ENCODE data around the gene CFAP97D2.
"Not testable (repeated sequence)": the region's sequence is repeated elsewhere in the genome, so short reads cannot be mapped to it uniquely, and the experiment has no call there.

The CFAP97D2 gene

GRCh38 chr13:114194853-114195252 is 15.8 kb downstream of the CFAP97D2 start:
- no peak for FAIRE-seq

DNA sequence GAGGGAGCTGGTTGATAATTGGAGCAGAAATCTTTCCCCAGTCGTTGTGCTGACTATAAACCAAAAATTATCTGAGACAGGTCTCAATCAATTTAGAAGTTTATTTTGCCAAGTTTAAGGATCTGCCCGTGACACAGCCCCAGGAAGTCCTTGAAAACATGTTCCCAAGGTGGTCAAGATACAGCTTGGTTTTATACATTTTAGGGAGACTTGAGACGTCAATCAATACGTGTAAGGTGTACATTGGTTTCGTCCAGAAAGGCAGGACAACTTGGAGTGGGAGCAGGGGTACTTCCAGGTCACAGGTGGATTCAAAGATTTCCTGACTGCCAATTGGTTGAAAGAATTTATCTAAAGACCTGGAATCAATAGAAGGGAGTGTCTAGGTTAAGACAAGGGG is 17.6 kb downstream of the CFAP97D2 start:
- FAIRE-seq (no peak), DNase-seq (ENCODE audit: insufficient read length, low spot score) (no peak)

More at GRCh38 chr13:114194853-114195252, 15.8 kb downstream of the CFAP97D2 start:
- no peak for DNase-seq (ENCODE audit: insufficient read length, low spot score)

DNA sequence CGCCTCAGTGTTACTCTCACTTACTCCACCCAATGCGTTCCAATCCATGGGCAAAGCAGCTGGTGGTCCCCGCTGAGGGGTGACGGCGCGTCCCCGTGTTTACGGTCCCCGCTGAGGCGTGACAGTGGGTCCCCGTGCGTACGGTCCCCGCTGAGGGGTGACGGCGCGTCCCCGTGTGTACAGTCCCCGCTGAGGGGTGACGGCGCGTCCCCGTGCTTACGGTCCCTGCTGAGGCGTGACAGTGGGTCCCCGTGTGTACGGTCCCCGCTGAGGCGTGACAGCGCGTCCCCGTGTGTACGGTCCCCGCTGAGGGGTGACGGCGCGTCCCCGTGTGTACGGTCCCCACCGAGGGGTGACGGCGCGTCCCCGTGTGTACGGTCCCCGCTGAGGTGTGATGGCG is 19.5 kb downstream of the CFAP97D2 start:
- no peak for DNase-seq (ENCODE audit: insufficient read length, low spot score)
- FAIRE-seq = no peak

DNA sequence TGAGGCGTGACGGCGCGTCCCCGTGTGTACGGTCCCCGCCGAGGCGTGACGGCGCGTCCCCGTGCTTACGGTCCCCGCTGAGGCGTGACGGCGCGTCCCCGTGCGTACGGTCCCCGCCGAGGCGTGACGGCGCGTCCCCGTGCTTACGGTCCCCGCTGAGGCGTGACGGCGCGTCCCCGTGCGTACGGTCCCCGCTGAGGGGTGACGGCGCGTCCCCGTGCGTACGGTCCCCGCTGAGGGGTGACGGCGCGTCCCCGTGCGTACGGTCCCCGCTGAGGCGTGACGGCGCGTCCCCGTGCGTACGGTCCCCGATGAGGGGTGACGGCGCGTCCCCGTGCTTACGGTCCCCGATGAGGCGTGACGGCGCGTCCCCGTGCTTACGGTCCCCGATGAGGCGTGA is 20.5 kb downstream of the CFAP97D2 start:
- not testable (repeated sequence) for FAIRE-seq; DNase-seq (ENCODE audit: insufficient read length, low spot score)

GRCh38 chr13:114199954-114200353 is 20.9 kb downstream of the CFAP97D2 start:
- DNase-seq (ENCODE audit: insufficient read length, low spot score) = no peak
- no peak for FAIRE-seq

GRCh38 chr13:114200399-114200911 is 21.4 kb downstream of the CFAP97D2 start:
- no peak for DNase-seq (ENCODE audit: insufficient read length, low spot score)
- no peak for FAIRE-seq

GRCh38 chr13:114202581-114202980 is 23.5 kb downstream of the CFAP97D2 start:
- FAIRE-seq = no peak
- DNase-seq (ENCODE audit: insufficient read length, low spot score) = no peak

- FAIRE-seq = no peak
- DNase-seq (ENCODE audit: insufficient read length, low spot score) = no peak
Observed at GRCh38 chr13:114203536-114203935, 24.5 kb downstream of the CFAP97D2 start.

DNA sequence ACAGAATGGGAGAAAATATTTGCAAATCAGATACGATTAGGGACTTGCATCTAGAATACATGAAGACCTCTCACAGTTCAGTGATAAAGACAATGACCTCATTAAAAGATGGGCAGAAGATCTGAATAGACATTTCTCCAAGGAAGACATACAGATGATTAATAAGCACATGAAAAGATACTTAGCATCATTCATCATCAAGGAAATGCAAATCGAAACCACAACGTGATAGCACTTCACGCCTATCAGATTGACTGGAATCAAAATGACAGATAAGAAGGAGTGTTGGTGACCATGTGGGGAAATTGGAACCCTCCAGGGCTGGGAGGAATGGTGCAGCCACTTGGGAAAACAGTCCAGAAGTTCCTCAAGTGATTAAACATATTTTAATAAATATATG is 25.8 kb downstream of the CFAP97D2 start:
- DNase-seq (ENCODE audit: insufficient read length, low spot score) (no peak), FAIRE-seq (no peak)

- FAIRE-seq (no peak), DNase-seq (ENCODE audit: insufficient read length, low spot score) (no peak)
Observed at GRCh38 chr13:114208134-114208533, 29.1 kb downstream of the CFAP97D2 start.

DNA sequence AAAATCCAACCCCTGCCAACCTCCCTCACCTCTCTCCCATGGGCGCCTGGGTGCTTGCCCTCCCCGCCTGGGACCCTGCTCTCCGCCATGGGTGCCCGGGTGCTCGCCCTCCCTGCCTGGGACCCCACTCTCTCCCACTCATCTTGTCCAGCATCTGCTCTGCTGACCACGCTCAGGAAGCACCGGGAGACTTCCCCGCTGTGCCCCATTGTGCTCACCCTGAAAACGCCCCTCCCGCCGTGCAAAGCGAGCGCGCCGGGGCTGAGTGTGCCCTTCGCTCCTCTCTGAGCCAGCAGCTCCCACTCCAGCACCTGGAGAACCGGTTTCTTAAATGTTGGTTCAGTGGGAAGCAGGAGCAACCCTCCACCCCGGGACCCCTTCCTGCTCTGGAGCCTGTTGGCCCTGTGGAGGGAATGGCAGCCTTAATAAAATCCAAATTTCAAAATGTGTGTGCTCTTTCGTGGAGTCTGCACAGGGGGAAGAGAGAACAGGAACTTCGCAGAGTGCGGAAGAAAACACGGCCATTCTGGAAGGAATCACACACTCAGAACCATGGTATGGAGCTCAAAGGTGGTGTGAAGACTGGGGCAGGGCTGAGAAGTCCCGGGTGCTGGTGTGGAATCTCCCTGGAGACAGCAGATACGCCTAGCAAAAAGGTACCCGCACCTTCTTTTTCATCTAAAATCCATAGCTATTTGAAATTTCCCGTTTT is 32.5 kb downstream of the CFAP97D2 start:
- FAIRE-seq = no peak
- DNase-seq (ENCODE audit: insufficient read length, low spot score) = no peak

DNA sequence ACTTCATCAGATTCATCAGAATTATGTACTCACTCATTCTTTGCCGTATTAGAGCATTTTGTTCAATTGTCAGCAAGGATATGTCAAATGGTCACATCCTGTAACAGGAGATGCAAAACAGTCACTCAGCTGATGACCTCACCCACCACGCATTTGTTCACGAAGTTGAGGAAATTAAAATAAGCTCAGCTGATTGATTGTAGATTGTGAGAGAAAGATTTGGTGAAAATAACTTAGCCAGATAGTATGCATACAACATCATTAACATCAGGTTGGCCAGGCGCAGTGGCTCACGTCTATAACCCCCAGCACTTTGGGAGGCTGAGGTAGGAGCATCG is 33.1 kb downstream of the CFAP97D2 start:
- FAIRE-seq (no peak), DNase-seq (ENCODE audit: insufficient read length, low spot score) (no peak)

DNA sequence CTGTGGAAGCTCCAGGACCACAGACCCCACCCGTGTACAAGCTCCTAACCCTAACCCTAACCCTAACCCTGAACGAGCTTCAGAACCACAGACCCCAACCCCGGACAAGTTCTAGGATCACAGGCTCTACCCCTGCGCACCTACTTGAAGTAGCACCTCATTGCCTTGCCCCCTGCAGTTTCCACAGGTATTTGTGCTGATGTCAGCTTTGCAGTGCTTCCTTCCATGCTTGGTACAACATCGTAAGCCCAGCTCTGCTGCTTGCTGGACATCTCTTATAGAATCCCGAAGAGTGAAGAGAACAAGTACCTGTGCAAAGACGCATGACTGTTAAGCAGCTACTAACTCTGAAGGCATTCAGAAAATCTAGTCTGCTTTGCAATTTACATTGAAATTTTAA is 34.9 kb downstream of the CFAP97D2 start:
- no peak for DNase-seq (ENCODE audit: insufficient read length, low spot score)
- no peak for FAIRE-seq

GRCh38 chr13:114219392-114219791 is 40.3 kb downstream of the CFAP97D2 start:
- DNase-seq (ENCODE audit: insufficient read length, low spot score) (no peak), FAIRE-seq (no peak)

GRCh38 chr13:114222461-114222968 is 43.5 kb downstream of the CFAP97D2 start:
- no peak for FAIRE-seq
- DNase-seq (ENCODE audit: insufficient read length, low spot score) = no peak

DNA sequence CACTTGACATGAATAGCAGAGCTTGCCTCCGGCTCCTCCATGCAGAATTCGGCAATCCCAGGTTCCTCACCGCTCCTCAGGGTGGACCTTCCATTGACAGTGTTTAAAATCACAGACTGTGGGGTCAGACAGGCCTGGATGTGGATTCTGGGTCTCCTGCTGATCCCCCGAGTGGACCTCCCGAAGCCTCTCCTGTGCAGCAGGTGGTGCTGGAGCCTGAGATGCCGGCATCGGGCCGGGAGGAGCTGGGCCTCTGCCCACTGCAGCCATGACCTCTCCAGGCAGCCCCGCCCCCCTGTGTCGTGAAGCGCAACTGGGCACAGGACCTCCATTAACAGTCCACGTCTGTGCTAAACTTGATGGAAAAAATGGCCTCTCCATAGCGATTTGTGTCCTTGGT is 45.1 kb downstream of the CFAP97D2 start:
- DNase-seq (ENCODE audit: insufficient read length, low spot score) (no peak), FAIRE-seq (no peak)

GRCh38 chr13:114225610-114226009 is 46.6 kb downstream of the CFAP97D2 start:
- DNase-seq (ENCODE audit: insufficient read length, low spot score) = no peak
- FAIRE-seq = no peak

DNA sequence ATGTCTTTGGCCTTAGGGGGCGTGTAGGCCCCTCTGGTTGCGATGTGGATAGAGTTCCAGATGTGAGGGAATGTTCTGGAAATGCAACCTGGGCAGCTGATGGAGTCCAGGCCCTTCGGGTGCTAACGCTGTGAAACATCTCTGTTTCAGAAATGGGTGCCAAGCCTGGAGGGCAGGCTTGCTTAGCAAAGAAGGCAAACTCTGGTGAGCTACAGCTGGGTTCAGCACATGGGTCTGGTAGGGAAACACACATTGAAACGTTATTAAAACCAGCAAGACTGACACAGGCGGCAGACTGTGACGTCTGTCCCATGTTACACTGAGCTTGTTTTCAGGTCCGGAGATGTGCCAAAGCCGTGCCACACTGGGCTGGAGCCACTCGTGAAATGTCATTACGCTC is 47.0 kb downstream of the CFAP97D2 start:
- DNase-seq (ENCODE audit: insufficient read length, low spot score) (no peak), FAIRE-seq (no peak)

DNA sequence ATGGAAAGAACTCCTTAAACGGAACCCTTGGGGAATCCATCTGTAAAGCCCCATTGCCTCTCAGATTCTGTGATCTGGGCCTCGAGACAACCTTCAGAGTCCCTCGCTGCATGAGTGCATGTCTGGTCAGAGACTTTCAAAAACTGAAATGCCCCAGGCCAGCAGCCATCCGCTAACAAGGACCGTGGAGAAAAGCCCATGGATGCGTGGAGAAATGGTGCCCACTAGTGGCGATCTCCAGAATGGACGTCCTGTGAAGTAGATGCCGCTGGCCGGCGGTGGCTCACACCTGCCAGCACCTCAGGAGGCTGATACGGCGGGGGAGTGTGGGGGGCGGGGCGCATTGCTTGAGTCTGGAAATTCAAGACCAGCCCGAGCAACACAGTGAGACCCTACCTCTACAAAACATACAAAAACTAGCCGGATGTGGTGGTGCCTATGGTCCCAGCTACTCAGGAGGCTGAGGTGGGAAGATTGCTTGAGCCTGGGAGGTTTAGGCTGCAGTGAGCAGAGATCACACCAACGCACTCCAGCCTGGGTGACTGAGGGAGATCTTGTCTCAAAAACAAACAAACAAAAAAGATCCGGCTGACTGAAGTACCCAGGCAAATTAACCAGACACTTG is 47.8 kb downstream of the CFAP97D2 start:
- peak; percentile 72 for DNase-seq (ENCODE audit: insufficient read length, low spot score)
- peak; percentile 97 for FAIRE-seq

DNA sequence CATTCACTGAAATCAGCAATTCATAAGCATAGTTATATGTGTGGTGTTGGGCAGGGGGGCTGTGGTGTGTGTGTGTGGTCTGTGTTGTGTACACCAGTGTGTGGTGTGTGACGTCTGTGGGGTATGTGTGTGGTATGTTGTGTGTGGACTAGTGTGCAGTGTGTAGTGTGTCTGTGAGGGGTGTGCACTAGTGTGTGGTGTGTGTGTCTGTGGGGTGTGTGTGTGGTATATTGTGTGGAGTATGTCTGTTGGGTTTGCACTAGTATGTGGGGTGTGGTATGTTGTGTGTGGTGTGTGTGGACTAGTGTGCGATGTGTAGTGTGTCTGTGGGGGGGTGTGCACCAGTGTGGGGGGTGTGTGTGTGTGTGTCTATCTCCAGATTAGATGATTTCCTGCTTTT is 48.5 kb downstream of the CFAP97D2 start:
- DNase-seq (ENCODE audit: insufficient read length, low spot score) (no peak), FAIRE-seq (no peak)

DNA sequence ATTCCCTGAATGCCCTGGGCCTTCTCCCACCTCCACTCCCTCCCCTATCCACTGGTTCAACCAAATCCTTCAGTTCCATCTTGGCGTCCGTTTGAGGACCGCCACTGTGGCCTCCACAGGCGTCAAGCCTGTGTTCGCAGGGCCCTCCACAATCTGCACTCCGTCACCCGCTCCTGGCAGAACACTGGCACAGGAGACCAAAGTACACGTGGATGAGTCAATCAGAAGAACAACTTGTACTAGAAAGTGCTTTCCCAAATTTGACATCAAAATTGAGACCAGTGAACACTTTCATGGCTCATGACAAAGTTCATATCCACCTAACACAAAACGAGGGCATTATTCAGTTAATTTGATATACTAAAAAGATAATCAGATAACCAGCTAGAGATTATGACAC is 49.1 kb downstream of the CFAP97D2 start:
- FAIRE-seq = no peak
- DNase-seq (ENCODE audit: insufficient read length, low spot score) = no peak

GRCh38 chr13:114229506-114229905 is 50.4 kb downstream of the CFAP97D2 start:
- DNase-seq (ENCODE audit: insufficient read length, low spot score) (no peak), FAIRE-seq (no peak)

Measured in GM19239 (cell line).